Measurements from ENCODE around the gene KRTAP2-3. TPM values are rescaled to one million over a fixed set of nuclear protein-coding genes. Genes with fewer than 3 reads are reported as not detected.

KRTAP2-3 gene
- total RNA-seq, 2 experiments from 2014 or later, result not detected

DNA sequence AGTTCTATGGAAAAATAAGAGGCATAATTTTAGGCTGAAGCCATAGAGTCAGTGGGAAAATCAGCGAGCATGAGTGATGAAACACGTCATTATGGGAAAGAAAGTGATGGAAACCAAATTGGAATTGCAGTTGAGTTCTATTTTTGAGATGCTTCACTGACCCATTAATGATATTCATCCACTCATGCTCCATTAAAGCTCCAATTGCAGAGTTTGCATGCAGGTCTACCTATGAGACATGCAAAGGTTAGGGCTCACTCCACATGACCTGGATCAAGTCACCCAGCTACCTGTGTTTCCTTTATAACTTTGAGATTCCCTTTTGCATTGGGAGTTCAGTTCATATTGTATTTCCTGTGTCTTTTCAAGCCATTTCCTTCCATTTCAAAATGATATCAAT is 13.8 kb upstream of the KRTAP2-3 start:
- Histone ChIP-seq H3K79me2 (ENCODE audit: insufficient read depth, low read depth, low read length) (no peaks in the 10 kb centered on the region), H3K4me1 (ENCODE audit: insufficient read depth, low read length, poor library complexity, severe bottlenecking) (no peaks in the 10 kb centered on the region), H3K4me2 (ENCODE audit: low read length) (no peak overlapping the region), H4K20me1 (ENCODE audit: insufficient read depth, low read length) (no peaks in the 10 kb centered on the region), H3K9me2 (ENCODE audit: insufficient read depth, low read length) (no peaks in the 10 kb centered on the region), H3K4me3 (ENCODE audit: low read depth, low read length, poor library complexity, severe bottlenecking) (no peak overlapping the region), H2AFZ (ENCODE audit: low read length) (no peak overlapping the region), H3K27ac (ENCODE audit: low read depth, low read length, poor library complexity, severe bottlenecking) (no peak overlapping the region), H3K9me3 (ENCODE audit: low read length) (no peaks in the 10 kb centered on the region), H3K36me3 (ENCODE audit: insufficient read depth, low read length) (no peaks in the 10 kb centered on the region)
- no TSS peak for BruUV-seq (replicated peaks)
- intact Hi-C loops (cut with micrococcal nuclease; ENCODE audit: unreplicated experiment), result no loop called here
- CTCF ChIA-PET (ENCODE audit: unreplicated experiment), result no interaction called here
- no peak for TF ChIP-seq EZH2phosphoT487 (IDR thresholded peaks at IDR 0.05; ENCODE audit: borderline replicate concordance, low read depth, low read length)
- TF ChIP-seq, protein P1, sequence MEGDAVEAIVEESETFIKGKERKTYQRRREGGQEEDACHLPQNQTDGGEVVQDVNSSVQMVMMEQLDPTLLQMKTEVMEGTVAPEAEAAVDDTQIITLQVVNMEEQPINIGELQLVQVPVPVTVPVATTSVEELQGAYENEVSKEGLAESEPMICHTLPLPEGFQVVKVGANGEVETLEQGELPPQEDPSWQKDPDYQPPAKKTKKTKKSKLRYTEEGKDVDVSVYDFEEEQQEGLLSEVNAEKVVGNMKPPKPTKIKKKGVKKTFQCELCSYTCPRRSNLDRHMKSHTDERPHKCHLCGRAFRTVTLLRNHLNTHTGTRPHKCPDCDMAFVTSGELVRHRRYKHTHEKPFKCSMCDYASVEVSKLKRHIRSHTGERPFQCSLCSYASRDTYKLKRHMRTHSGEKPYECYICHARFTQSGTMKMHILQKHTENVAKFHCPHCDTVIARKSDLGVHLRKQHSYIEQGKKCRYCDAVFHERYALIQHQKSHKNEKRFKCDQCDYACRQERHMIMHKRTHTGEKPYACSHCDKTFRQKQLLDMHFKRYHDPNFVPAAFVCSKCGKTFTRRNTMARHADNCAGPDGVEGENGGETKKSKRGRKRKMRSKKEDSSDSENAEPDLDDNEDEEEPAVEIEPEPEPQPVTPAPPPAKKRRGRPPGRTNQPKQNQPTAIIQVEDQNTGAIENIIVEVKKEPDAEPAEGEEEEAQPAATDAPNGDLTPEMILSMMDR (conservative IDR thresholded peaks at IDR 0.05; ENCODE audit: low read length), result no peak
- DNase-seq (ENCODE audit: low spot score), result no peak
- POLR2A ChIA-PET, result no interaction called here

DNA sequence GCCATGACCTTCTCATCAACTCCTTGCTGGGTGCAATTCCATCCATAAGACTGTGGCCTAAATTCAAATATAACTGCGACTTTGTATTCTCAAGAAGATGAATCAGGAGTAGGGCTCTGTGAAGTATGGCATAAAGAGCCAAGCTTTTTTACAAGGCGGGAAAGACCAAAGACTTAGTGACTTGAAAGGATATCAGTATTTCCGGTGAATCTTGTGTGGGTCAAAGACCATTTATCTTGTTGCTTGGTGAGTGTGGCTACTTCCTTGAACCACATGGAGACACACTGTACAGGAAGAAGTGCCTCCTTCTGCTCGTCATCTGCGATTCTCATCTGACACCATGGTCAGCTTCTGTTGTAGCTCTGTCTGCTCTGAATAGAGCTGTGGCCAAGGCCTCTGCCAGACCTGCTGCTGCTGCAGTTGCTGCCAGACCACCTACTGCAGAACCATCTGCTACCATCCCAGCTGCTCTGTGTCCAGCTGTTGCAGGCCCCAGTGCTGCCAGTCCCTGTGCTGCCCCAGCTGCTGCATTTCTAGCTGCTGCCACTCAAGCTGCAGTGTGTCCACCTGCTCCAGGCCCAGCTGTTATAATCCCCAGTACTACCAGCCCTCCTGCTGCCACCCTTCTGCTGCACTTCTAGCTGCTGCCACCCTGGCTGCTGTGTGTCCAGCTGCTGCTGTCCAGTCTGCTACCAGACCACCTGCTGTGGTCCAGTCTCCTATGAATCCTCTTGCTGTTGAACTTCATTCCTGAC is 11.9 kb upstream of the KRTAP2-3 start:
- CTCF ChIA-PET (ENCODE audit: unreplicated experiment), result no interaction called here
- H3K4me2 ChIP-seq (ENCODE audit: low read length), result no peak overlapping the region
- no peaks in the 10 kb centered on the region for H3K36me3 ChIP-seq (ENCODE audit: insufficient read depth, low read length)
- no peaks in the 10 kb centered on the region for H3K79me2 ChIP-seq (ENCODE audit: insufficient read depth, low read depth, low read length)
- H3K9me2 ChIP-seq (ENCODE audit: insufficient read depth, low read length), result no peaks in the 10 kb centered on the region
- no peak for DNase-seq (ENCODE audit: low spot score)
- H3K4me3 ChIP-seq (ENCODE audit: low read depth, low read length, poor library complexity, severe bottlenecking), result no peak overlapping the region
- TF ChIP-seq, protein P1 (conservative IDR thresholded peaks at IDR 0.05; ENCODE audit: low read length), result no peak
- TF ChIP-seq EZH2phosphoT487 (IDR thresholded peaks at IDR 0.05; ENCODE audit: borderline replicate concordance, low read depth, low read length), result no peak
- H2AFZ ChIP-seq (ENCODE audit: low read length), result no peak overlapping the region
- no peaks in the 10 kb centered on the region for H4K20me1 ChIP-seq (ENCODE audit: insufficient read depth, low read length)
- H3K9me3 ChIP-seq (ENCODE audit: low read length), result no peaks in the 10 kb centered on the region
- no peak overlapping the region for H3K27ac ChIP-seq (ENCODE audit: low read depth, low read length, poor library complexity, severe bottlenecking)
- POLR2A ChIA-PET, result no interaction called here
- intact Hi-C loops (cut with micrococcal nuclease; ENCODE audit: unreplicated experiment), result no loop called here
- no peaks in the 10 kb centered on the region for H3K4me1 ChIP-seq (ENCODE audit: insufficient read depth, low read length, poor library complexity, severe bottlenecking)
- no TSS peak for BruUV-seq (replicated peaks)

DNA sequence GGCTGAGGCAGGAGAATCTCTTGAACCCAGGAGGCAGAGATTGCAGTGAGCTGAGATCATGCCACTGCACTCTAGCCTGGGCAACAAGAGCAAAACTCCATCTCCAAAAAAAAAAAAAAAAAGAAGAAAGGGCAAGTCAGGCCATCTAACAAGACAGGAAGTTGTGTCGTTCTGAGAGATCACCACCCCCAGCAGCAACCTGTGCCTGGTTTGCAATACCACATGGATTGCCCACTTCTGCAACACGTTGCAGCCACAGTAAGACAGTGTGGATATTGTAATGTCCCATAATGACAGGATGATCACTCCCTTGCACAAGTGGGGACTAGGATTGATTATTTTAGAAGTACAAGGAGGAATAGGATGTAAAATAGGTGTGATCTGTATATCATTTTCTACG is 9.1 kb upstream of the KRTAP2-3 start:
- H3K79me2 ChIP-seq (ENCODE audit: insufficient read depth, low read depth, low read length), result no peaks in the 10 kb centered on the region
- H3K4me1 ChIP-seq (ENCODE audit: insufficient read depth, low read length, poor library complexity, severe bottlenecking), result no peaks in the 10 kb centered on the region
- H3K36me3 ChIP-seq (ENCODE audit: insufficient read depth, low read length), result no peaks in the 10 kb centered on the region
- no TSS peak for BruUV-seq (replicated peaks)
- H3K4me2 ChIP-seq (ENCODE audit: low read length), result no peak overlapping the region
- intact Hi-C loops (cut with micrococcal nuclease; ENCODE audit: unreplicated experiment), result no loop called here
- DNase-seq (ENCODE audit: low spot score), result no peak
- H3K4me3 ChIP-seq (ENCODE audit: low read depth, low read length, poor library complexity, severe bottlenecking), result no peak overlapping the region
- no peaks in the 10 kb centered on the region for H3K9me2 ChIP-seq (ENCODE audit: insufficient read depth, low read length)
- H3K9me3 ChIP-seq (ENCODE audit: low read length), result no peaks in the 10 kb centered on the region
- TF ChIP-seq EZH2phosphoT487 (IDR thresholded peaks at IDR 0.05; ENCODE audit: borderline replicate concordance, low read depth, low read length), result no peak
- TF ChIP-seq, protein P1 (conservative IDR thresholded peaks at IDR 0.05; ENCODE audit: low read length), result no peak
- ChIA-PET CTCF (ENCODE audit: unreplicated experiment) (no interaction called here), POLR2A (no interaction called here)
- H2AFZ ChIP-seq (ENCODE audit: low read length), result no peak overlapping the region
- H3K27ac ChIP-seq (ENCODE audit: low read depth, low read length, poor library complexity, severe bottlenecking), result no peak overlapping the region
- no peaks in the 10 kb centered on the region for H4K20me1 ChIP-seq (ENCODE audit: insufficient read depth, low read length)

Measured in OCI-LY7 (cell line).